ENCODE results near the gene TMCC3. TPM values are rescaled to one million over a fixed set of nuclear protein-coding genes. Genes with fewer than 3 reads are reported as not detected.

TMCC3 gene
- total RNA-seq, 1 donor from 2014 or later = 11.5 TPM

- Histone ChIP-seq H3K27me3 (no peaks in the 10 kb centered on the region), H3K4me3 (no peak overlapping the region), H3K27ac (no peak overlapping the region), H3K4me1 (no peaks in the 10 kb centered on the region), H3K9me3 (no peaks in the 10 kb centered on the region), H3K36me3 (no peaks in the 10 kb centered on the region)
- TF ChIP-seq POLR2AphosphoS5 (IDR thresholded peaks at IDR 0.05; ENCODE audit: insufficient read depth in 1 of 2, low read depth in 1 of 2) (no peak), CTCF (IDR thresholded peaks at IDR 0.05) (no peak), POLR2A (IDR thresholded peaks at IDR 0.05) (no peak)
- no peak for DNase-seq (ENCODE audit: extremely low spot score in 2 of 2)
- intact Hi-C loops (cut with DNase I) = no loop called here
Measured at GRCh38 chr12:94535510-94535921, 114.8 kb downstream of the TMCC3 start.

DNA sequence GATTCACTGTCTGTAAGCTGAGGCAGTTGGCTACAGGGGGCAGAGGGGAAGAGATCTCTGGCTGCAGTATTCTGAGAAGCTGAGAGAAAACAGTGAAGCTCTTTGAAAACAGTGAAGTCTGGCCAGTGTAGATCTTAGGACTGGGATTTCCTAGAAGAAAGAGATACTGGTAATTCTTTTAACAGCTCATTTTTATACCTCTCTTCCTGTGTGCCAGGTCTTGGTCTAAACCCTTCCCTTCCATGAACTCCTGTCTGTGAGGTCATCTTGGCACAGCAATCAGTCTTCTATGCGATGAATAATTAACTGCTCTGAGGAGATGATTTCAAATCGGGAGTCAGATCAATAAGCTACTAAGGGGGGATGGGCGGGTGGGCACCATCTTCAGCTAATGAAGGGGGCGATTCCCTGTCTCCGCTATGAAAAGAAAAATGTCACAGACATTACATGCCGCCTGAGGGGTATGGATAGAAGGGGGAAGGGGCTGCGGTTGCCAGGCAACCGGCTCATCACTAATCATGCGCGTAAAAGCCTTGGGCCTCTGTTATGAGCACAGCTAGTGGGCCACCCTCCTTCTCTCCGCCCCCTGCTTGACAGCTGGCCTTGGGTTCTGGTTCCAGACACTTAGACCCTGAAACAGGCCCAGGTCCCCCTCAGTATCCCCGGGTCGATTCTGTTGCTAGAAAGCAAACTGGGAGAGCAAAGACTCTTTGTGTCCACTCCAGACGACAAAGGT, 115.4 kb downstream of the TMCC3 start:
- no peak for DNase-seq (ENCODE audit: extremely low spot score in 2 of 2)
- Histone ChIP-seq H3K4me3 (no peak overlapping the region), H3K36me3 (no peaks in the 10 kb centered on the region), H3K27ac (no peak overlapping the region), H3K9me3 (no peaks in the 10 kb centered on the region), H3K4me1 (no peaks in the 10 kb centered on the region), H3K27me3 (no peaks in the 10 kb centered on the region)
- TF ChIP-seq POLR2A (IDR thresholded peaks at IDR 0.05) (no peak), POLR2AphosphoS5 (IDR thresholded peaks at IDR 0.05; ENCODE audit: insufficient read depth in 1 of 2, low read depth in 1 of 2) (no peak), CTCF (IDR thresholded peaks at IDR 0.05) (no peak)
- intact Hi-C loops (cut with DNase I) = loop anchor here (5.0 kb wide), 1 partner anchor 393 kb away; no protein-coding TSS in a partner anchor

- intact Hi-C loops (cut with DNase I) = loop anchor here (5.0 kb wide), 1 partner anchor 392 kb away; no protein-coding TSS in a partner anchor
- Histone ChIP-seq H3K9me3 (no peaks in the 10 kb centered on the region), H3K4me3 (no peak overlapping the region), H3K27me3 (no peaks in the 10 kb centered on the region), H3K36me3 (no peaks in the 10 kb centered on the region), H3K4me1 (no peaks in the 10 kb centered on the region), H3K27ac (no peak overlapping the region)
- TF ChIP-seq POLR2AphosphoS5 (IDR thresholded peaks at IDR 0.05; ENCODE audit: insufficient read depth in 1 of 2, low read depth in 1 of 2) = no peak
- no peak for TF ChIP-seq POLR2A (IDR thresholded peaks at IDR 0.05)
- no peak for TF ChIP-seq CTCF (IDR thresholded peaks at IDR 0.05)
- DNase-seq (ENCODE audit: extremely low spot score in 2 of 2) = peak in 1 of 2 donors; percentile 71
Measured at GRCh38 chr12:94534278-94534677, 116.1 kb downstream of the TMCC3 start.

- intact Hi-C loops (cut with DNase I) = loop anchor here (5.0 kb wide), 1 partner anchor 390 kb away; no protein-coding TSS in a partner anchor
- H3K27me3 ChIP-seq = no peaks in the 10 kb centered on the region
- no peak overlapping the region for H3K4me3 ChIP-seq
- no peaks in the 10 kb centered on the region for H3K9me3 ChIP-seq
- no peak overlapping the region for H3K27ac ChIP-seq
- H3K36me3 ChIP-seq = no peaks in the 10 kb centered on the region
- H3K4me1 ChIP-seq = no peaks in the 10 kb centered on the region
- TF ChIP-seq POLR2AphosphoS5 (IDR thresholded peaks at IDR 0.05; ENCODE audit: insufficient read depth in 1 of 2, low read depth in 1 of 2) (no peak), CTCF (IDR thresholded peaks at IDR 0.05) (peak in 2 of 3 experiments; percentile 60 to 81)
- DNase-seq (ENCODE audit: extremely low spot score in 2 of 2) = peak in 1 of 2 donors; percentile 80
Measured at GRCh38 chr12:94532490-94533422, 117.6 kb downstream of the TMCC3 start.

Data from vagina (tissue), 2 donors.